Sigmoid colon (tissue), 4 donors: ENCODE measurements around the gene KRT85.

Experiments used
- CTCF ChIP-seq, 4 experiments: fragments of 450-650 bp in 3 of 4; fragments of 200-600 bp in 1 of 4; IDR thresholded peaks; one replicate each; pipeline ENCODE4 v1.5.1; 2016 to 2019; ENCODE audit warnings: antibody characterized with exemption in 4 of 4, mild to moderate bottlenecking in 3 of 4, moderate library complexity in 2 of 4
- EP300 ChIP-seq, 4 donors: sonication (generic); formaldehyde crosslinking; IDR thresholded peaks; one replicate each; pipeline ENCODE4 v1.6.1; 2017; ENCODE audit warnings: antibody characterized with exemption in 4 of 4

GRCh38 chr12:52391618-52392002 lies 24.3 kb upstream of the KRT85 start:
- no peak for TF ChIP-seq CTCF (IDR thresholded peaks at IDR 0.05)
- TF ChIP-seq EP300 (IDR thresholded peaks at IDR 0.05): no peak
